Hepatocyte (in vitro differentiated cells): ENCODE results near the gene UBXN2A.

Experiments
- EZH2phosphoT487 ChIP-seq: fragments of 200-600 bp; sonication (generic); IDR thresholded peaks from one replicate; pipeline ENCODE4 v1.6.1; 2018; ENCODE audit warnings: antibody characterized with exemption, mild to moderate bottlenecking, low read depth, moderate library complexity; ENCODE audit not compliant: unreplicated experiment, severe bottlenecking
- TF ChIP-seq, protein P1 (sequence below): fragments of 200-600 bp; sonication (generic); IDR thresholded peaks from 2 replicates; pipeline ENCODE4 v1.5.1; 2016; ENCODE audit warnings: antibody characterized with exemption, mild to moderate bottlenecking; ENCODE audit not compliant: poor library complexity

GRCh38 chr2:23905155-23905554 lies 35.1 kb upstream of the UBXN2A start:
- TF ChIP-seq, protein P1, sequence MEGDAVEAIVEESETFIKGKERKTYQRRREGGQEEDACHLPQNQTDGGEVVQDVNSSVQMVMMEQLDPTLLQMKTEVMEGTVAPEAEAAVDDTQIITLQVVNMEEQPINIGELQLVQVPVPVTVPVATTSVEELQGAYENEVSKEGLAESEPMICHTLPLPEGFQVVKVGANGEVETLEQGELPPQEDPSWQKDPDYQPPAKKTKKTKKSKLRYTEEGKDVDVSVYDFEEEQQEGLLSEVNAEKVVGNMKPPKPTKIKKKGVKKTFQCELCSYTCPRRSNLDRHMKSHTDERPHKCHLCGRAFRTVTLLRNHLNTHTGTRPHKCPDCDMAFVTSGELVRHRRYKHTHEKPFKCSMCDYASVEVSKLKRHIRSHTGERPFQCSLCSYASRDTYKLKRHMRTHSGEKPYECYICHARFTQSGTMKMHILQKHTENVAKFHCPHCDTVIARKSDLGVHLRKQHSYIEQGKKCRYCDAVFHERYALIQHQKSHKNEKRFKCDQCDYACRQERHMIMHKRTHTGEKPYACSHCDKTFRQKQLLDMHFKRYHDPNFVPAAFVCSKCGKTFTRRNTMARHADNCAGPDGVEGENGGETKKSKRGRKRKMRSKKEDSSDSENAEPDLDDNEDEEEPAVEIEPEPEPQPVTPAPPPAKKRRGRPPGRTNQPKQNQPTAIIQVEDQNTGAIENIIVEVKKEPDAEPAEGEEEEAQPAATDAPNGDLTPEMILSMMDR: no peak
- TF ChIP-seq EZH2phosphoT487: no peak
